GDM1 (cell line): ENCODE measurements around the gene ELOVL6.
"Not testable (repeated sequence)": the region's sequence is repeated elsewhere in the genome, so short reads cannot be mapped to it uniquely, and the experiment has no call there.

Experiments used
- DNase-seq: peaks from one replicate; lab custom pipeline; 2025; lab: John Stamatoyannopoulos, UW

ELOVL6 gene

GRCh38 chr4:110160618-110161017 lies 37.8 kb downstream of the ELOVL6 start:
- DNase-seq, result no peak

- DNase-seq, result no peak
Observed at GRCh38 chr4:110159541-110159940, 38.9 kb downstream of the ELOVL6 start.

- no peak for DNase-seq
Observed at GRCh38 chr4:110157580-110157979, 40.8 kb downstream of the ELOVL6 start.

- DNase-seq, result not testable (repeated sequence)
Observed at GRCh38 chr4:110157166-110157565, 41.2 kb downstream of the ELOVL6 start.

GRCh38 chr4:110156442-110156841 lies 42.0 kb downstream of the ELOVL6 start:
- DNase-seq, result no peak

GRCh38 chr4:110155654-110156053 lies 42.8 kb downstream of the ELOVL6 start:
- no peak for DNase-seq

GRCh38 chr4:110154582-110154981 lies 43.8 kb downstream of the ELOVL6 start:
- DNase-seq, result no peak

GRCh38 chr4:110152386-110152785 lies 46.0 kb downstream of the ELOVL6 start:
- DNase-seq, result no peak

GRCh38 chr4:110149089-110149488 lies 49.3 kb downstream of the ELOVL6 start:
- DNase-seq, result no peak

GRCh38 chr4:110142461-110142860 lies 56.0 kb downstream of the ELOVL6 start:
- DNase-seq, result no peak

GRCh38 chr4:110139815-110140214 lies 58.6 kb downstream of the ELOVL6 start:
- no peak for DNase-seq

- no peak for DNase-seq
Observed at GRCh38 chr4:110139111-110139510, 59.3 kb downstream of the ELOVL6 start.

GRCh38 chr4:110138551-110138950 lies 59.9 kb downstream of the ELOVL6 start:
- no peak for DNase-seq

- no peak for DNase-seq
Observed at GRCh38 chr4:110137829-110138228, 60.6 kb downstream of the ELOVL6 start.

- no peak for DNase-seq
Observed at GRCh38 chr4:110135523-110135922, 62.9 kb downstream of the ELOVL6 start.

- DNase-seq, result no peak
Observed at GRCh38 chr4:110135076-110135475, 63.3 kb downstream of the ELOVL6 start.

- DNase-seq, result no peak
Observed at GRCh38 chr4:110134269-110134869, 64.0 kb downstream of the ELOVL6 start.

- DNase-seq, result no peak
Observed at GRCh38 chr4:110132816-110133719, 65.3 kb downstream of the ELOVL6 start.

GRCh38 chr4:110131916-110132315 lies 66.5 kb downstream of the ELOVL6 start:
- DNase-seq, result no peak

- no peak for DNase-seq
Observed at GRCh38 chr4:110130576-110131358, 67.6 kb downstream of the ELOVL6 start.

- DNase-seq, result no peak
Observed at GRCh38 chr4:110129544-110129943, 68.9 kb downstream of the ELOVL6 start.

- DNase-seq, result no peak
Observed at GRCh38 chr4:110128472-110128919, 69.9 kb downstream of the ELOVL6 start.

- no peak for DNase-seq
Observed at GRCh38 chr4:110128029-110128428, 70.4 kb downstream of the ELOVL6 start.
